Muscle of arm (tissue), 12 donors: ENCODE results near the gene MMEL1. TPM values are rescaled to one million over a fixed set of nuclear protein-coding genes. Genes with fewer than 3 reads are reported as not detected.

Source experiments
- DNase-seq: peaks from one replicate; pipeline ENCODE4 v3.0.0-alpha.2; 2013
- polyA plus RNA-seq, 12 donors: library from polyadenylated mRNA; unstranded; fragments of 120-200 nt; gene quantifications; one replicate each; pipeline ENCODE4 v1.2.1, GENCODE V29; 2013; ENCODE audit not compliant: insufficient read length in 12 of 12

Gene MMEL1
- polyA plus RNA-seq, 12 donors: 0.31 to 1.1 (median 0.46) TPM; not detected in 4

DNA sequence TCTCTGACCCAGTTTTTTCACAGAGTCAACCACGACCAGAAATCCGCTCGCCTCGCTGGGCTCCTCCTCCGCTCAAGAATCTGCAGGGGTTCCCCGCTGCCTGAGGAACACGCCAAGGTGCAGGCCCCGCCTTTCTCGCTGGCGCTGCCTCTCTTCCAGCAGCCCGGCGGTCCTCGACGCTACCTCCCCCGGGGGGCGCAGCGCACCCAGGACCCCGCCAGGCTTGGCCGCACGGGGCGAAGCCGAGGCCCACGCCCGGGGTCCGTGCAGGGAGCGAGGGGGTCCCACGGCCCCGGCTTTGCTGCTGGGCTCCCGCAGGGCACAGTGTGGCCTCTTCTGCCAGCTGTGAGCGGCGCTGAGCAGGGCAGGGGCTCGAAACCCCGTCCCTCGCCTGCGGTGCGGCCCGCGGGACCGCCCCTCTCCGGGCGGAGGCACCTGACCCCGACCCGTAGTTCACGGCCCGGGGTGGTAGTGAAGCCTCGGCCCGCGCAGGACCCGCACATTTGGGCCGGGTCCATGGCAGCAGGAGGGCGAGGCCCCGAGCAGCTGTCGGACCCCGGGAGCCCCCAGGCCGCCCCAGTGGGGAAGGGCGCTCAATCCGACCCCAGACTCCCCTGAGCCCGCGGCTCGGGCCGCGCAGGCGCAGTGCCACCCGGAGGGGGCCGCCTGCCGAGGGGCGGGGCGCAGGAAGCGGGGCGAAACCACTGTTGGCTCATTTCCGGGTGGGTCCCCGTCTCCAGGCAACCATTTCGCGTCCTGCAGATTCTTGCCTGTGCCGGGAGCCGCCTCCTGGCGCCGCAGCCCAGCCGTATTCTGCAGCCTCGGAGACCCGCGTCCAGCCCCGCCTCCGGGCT, 10.0 kb upstream of the MMEL1 start:
- peak; percentile 93 for DNase-seq

DNA sequence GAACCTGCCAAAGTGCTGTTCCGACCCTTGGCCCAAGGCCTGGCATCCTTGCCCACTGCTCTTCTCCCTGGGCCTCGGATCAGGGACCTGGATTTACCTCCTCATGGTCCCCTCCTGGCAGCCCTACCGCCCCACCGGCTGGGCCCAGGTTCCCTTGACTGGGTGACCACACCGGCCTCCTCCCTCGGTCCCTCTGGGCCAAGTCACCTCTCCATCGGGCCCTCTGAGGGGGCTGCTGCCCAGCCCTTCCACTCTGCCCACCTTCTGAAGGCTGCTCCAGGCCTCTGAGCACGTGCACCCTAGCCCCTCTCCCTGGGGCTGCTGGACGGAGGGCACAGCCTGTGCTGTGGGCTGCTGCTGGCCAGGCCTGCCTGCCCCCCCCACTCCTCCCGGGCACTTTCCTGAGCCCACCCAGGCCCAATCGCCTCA, 9.3 kb upstream of the MMEL1 start:
- no peak for DNase-seq

DNA sequence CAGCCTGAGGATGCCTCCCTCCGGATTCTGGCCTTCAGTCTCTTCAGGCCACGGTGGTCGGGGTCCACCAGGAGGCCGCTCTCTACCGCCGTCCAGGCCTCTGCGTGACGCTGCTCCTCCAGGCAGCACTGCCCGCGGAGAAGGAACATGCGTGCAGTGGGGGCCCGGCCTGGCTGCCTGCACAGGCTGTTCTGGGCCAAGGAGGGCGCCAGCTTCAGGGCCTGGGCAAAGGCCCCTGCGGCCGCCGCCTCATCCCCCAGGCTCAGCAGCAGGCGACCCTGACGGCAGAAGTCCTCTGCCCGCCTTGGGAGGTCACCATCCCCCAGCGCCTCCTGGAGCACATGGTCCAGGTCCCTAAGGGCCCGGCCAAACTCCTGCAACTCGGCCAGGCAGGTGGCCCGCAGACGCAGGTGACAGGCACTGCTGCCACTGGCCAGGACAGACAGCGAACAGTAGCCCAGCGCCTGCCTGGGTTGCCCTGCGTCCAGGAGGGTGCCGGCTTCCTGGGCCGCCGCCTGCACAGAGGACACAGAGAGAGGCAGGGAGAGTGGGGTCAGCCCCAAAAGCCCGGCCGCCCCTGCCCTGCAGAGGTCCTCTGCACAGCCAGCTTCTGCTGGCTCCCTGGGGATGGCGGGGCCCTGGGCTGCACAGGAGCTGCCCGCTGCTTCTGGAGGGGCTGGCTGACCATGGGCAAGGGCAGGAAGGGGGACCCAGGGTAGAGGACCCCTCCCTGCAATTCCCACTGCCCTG, 8.7 kb upstream of the MMEL1 start:
- no peak for DNase-seq

DNA sequence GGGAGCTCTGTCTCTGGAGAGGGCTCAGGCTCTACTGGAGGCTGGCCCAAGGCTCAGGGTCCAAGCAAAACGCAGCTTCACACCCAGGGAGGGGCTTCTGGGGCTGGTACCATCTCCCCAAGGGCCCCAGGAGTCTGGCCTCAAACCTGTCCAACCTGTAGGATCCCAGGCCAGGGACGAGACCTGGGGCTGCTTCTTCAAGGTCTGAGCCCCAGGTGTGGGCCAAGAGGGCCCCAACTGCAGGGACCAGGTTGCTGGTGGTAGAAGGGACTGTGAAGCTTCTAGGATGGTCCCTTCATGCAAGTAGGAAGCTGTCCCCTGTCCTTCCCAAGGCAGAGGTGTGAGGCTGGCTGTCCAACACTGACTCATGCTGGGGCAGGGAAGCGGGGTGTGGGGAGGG, 7.8 kb upstream of the MMEL1 start:
- no peak for DNase-seq

DNA sequence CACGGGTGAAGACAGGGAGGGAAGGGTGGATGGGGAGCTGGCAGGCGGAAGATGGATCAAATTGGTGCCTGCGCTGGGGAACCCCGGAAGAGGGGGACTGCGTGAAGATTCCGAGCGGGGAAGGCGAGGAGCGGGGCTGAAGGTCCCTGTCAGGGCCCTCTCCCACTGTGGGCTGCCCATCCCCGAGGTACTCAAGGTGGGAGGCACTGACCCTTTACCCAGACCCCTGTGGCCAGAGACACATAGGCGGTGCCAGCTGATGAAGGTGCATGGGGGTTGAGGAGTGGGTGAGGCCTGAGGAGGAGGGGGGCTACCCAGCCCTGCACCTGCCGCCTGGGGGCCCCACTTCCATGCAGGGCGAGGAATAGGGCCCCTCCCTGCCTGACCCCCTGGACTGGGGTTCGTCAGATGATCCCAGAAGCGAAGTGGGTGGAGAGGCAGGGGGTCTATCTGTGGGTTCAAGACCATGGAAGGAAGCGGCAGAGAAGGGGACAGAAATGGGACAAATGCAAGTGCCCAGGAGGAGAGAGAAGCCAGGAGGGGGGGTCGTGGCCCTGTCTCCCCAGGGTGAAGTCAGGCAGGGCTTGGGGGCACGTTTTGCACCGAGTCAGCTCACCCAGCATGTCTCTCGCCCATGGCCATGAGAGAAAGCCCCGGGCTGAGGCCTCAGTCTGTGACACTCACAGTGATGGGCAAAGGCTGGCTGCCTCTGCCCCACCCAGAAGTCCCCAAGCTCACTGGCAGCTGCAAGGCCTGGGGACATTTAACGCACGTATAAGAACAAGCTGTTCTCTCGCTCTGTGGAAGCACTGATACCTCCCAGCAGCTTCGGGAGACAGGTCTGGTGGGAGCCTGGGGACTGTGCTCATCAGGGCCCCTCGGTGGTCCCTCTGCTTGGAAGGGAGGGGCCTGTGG, 7.0 kb upstream of the MMEL1 start:
- no peak for DNase-seq

DNA sequence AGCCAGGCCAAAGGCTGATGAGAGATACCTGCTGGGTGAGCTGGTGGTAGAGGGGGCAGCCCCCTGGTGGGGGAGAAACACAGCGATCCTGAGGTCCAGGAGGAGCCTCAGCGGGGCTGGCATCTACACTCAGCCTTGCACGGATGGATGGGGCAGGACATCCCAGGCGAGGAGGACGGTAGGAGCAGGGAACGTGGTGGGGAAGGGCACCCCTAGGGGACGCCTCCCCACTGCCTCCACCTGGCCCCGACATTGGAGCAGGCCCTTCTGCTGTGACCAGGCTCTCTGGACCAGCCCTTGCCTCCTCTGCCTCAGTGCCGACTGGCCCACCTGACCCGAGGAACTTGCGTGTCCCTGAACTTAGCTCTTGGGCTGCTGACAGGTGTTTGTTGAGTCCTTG, 6.4 kb upstream of the MMEL1 start:
- no peak for DNase-seq

DNA sequence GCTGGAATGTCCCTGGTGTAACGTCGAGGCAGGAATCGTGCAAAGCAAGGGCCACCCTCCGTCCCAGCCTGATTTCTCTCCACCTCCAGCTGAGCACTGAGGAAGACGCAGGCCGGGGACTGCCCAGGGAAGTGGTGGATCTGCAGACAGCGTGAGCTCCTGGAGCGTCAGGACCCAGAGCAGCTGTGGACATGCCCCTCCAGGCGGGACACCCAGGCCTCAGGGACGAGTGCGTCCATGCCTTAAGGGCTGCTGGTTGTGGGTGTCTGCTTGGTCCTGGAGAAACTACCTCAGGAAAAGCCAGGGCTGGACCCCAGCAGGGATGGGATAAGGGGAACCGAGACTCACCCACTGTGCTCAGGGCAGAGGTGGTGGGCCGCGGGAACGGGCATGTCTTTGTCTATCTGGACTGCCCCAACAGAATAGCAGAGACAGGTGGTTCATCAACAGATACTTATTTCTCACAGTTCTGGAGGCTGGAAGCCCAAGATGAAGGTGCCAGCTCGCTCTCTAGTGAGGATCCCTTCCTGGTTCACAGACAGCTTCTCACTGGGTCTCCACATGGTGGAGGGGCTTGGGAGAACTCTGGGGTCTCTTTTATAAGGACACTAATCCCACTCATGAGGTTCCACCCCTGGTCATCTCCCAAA, 5.8 kb upstream of the MMEL1 start:
- no peak for DNase-seq

DNA sequence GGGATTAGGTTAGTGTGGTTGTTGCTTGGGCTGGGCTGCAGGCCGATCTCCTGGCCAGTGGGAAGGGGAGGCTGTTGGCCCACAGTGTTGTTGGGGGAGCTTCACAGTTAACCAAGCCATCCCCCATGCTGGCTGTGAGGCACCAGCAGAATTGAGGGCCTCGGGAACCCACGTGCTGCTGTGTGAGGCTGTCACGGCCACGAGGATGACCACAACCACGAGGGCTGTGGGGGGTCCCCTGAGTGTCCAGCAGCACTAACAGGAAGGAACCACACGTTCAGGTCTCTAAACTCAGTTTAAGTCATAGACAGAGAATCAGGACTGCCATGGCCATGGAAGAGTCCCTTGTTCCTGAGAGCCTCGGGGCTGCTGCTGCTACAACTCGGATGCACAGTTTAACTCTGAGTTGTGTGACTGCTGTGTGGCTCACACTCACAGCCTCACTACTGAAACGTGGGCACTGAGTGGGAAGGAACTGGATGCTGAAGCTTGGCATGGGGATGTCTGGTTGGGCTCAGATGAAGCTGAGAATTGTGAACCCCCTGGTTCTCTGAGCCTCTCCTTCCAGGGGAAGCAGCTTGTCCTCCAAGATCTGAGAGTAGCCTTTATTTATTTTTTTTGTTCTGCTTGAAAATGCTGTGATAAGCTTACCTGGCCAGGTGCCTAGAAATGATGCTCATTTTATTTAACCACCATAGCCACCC, 4.8 kb upstream of the MMEL1 start:
- no peak for DNase-seq

DNA sequence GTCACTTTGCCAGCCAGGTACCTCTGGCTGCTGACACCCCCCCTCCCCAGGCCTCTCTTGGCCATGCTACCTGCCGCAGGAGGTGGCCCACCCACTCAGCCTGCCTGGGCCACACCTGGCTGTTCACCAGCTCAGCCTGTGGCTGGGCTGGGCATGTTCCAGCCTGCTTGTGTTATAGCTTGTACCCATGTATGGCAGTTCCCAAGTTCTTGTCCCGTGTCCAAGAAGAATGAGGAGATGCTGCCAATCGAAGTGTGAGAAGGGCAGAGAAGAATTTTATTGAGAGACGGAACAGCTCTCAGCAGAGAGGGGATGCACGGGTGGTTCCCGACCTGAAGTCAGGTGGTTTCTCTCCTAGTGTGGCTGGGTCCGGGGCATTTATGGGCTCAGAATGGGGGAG, 3.9 kb upstream of the MMEL1 start:
- no peak for DNase-seq

DNA sequence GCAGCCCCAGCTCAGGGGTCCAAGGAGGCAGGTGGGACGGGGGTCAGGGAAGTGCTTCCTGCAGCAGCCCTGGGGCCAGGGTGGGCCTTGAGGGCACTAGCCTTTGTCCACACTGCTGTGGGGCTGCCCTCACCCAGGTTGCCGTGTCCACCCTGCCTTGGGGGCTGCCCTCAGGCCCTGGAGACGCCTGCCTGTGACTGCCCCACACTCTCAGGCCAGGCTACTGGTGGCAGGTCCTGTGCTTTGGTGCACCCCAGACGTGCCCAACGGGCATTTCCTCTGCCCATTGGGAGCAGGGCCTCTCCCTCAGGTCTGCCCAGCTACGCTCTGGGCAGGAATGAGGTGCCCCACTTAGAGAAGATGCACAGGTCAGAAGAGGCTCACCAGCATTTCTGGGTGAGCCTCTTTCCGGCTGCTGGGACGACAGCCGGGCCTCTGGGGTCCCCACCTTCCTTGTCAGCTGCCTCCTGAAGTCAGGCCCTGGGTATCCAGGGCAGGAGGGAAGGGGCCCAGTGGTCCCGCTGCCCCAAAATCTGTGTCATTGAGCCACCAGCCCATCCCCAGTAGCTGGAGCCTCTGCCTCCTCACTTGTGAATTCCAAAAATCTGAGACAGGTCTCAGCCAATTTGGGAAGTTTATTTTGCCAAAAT, 2.7 kb upstream of the MMEL1 start:
- DNase-seq: no peak

DNA sequence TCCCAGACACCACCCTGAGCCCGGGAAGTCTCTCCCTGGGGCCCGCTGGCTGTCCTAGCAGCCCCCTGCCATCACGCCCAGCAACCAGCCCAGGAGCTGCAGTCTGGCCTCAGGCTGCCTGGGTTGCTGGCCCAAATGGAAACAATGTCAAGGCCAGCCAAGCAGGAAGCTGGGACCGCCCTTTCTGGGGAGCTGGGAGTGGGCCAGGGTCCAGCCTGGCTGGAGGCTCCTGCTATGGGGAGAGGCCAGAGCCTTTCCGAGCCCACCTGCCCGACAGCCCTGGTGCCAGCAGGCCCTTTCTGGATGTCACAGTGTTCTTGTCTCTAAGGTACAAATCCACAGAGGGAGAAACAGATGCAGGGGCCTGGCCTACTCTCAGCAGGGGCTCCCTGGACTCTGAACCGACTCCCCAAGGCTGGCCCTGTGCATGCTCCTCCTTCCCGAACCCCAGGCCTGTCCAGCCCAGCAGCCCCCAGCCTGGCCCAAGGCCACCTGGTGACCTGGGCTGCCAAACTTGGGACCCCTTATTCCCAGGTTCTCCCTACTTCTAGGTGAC, 1.2 kb upstream of the MMEL1 start:
- DNase-seq: peak; percentile 47

DNA sequence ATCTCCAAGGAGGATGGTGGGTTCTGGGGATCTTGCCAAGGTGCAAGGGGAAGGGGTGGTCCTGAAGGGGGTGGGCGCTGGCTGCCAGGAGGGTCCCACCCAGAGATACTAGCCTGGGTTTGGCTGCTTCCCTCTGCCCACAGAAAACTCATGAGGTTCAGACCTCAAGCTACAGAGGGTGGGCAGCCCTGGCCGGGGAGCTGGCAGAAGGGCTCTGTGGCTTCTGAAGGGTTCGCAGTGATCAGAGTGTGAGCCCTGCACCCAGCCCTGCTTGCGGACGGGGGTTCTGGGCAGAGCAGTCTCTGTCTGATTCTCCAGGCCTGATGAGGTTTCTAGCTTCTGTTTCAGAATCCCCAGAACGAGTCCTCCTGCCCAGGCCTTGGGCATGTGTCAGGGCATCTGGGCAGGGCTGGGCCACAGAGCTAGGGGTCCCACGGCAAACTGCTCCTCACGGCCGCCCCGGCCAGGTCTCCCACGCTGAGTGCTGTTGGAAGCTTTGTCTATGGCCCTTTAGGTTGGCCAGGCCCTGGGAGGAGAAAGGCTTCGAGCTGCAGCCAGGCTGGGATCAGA, 635 bp upstream of the MMEL1 start:
- no peak for DNase-seq

DNA sequence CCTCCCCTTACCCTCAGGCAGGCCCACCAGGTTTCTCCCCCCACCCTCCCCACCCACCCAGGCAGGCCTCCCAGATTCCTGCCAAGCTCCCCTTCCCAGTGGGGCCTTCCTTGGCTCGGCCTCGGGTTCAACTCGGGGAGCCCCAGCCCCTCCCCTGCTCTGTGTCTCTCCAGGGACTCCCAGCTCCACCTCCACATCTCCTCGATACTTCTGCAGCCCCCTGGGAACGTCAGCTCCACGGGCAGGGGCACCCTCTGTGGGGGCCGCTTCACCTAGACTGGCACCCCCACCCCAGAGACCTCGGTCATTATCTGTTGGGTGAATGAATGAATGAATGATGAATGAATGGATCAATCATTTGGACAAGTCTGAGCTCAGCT, 775 bp downstream of the MMEL1 start:
- no peak for DNase-seq

DNA sequence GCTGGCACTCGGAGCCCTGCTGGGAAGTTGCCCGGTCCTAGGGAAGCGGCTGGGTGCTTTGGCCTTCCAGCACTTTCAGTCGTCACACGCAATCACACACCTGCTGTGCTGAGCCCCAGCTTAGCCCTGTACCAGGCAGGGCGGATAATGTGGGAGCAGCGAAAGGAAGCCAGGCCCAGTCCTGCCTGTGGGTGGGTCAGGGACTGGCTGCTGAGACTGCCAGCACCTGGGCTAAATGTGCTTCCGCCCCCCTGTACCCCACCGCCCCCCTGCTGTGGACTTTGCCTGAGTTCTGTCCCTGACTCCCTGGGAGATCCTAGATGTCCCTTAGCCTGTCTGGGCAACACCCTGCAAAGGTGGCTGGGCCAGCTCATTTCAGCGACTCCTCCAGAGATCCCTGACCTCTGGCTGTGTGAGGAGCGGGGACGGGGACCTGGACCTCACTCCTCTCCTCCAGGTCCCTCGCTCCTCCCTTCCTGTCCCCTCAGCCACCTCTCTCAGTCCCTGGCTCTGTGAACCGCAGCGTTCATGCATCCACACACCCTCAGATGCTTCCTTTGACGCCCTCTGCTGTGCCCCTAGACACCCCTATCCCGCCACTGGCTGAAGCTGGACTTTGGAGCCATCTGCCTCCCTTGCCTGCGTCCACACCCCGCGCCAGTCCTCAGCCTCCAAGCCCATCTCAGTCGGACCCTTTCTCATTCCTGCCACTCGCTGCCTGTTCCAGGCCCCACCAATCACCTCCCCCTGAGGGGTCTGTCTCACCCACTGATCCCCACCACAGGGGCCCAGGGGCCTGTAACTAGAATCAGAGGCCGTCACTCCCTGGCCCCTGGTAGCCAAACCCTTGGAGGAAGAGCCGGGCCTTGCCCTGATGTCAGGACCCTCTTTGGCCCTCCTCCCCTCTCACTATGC, 1.4 kb downstream of the MMEL1 start:
- DNase-seq: no peak

DNA sequence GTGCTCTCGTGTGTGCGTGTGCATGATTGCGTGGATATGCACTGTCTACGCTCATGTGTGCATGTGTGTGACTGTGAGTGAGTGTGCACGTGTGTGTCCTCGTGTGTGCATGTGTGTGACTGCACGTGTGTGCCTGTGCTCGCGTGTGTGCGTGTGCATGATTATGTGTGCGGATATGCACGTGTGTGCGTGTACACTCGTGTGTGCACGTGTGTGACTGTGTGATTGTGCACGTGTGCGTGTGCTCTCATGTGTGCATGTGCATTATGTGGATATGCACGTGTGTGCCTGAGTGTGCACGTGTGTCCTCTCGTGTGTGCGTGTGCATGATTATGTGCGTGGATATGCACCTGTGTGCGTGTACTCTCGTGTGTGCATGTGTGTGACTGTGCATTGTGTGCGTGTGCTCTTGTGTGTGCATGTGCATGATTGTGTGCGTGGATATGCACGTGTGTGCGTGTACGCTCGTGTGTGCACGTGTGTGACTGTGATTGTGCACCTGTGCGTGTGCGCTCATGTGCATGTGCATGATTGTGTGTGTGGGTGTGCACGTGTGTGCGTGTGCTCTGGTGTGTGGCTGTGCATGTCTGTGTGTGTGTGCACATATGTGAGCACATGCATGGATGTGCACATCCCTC, 2.2 kb downstream of the MMEL1 start:
- no peak for DNase-seq

DNA sequence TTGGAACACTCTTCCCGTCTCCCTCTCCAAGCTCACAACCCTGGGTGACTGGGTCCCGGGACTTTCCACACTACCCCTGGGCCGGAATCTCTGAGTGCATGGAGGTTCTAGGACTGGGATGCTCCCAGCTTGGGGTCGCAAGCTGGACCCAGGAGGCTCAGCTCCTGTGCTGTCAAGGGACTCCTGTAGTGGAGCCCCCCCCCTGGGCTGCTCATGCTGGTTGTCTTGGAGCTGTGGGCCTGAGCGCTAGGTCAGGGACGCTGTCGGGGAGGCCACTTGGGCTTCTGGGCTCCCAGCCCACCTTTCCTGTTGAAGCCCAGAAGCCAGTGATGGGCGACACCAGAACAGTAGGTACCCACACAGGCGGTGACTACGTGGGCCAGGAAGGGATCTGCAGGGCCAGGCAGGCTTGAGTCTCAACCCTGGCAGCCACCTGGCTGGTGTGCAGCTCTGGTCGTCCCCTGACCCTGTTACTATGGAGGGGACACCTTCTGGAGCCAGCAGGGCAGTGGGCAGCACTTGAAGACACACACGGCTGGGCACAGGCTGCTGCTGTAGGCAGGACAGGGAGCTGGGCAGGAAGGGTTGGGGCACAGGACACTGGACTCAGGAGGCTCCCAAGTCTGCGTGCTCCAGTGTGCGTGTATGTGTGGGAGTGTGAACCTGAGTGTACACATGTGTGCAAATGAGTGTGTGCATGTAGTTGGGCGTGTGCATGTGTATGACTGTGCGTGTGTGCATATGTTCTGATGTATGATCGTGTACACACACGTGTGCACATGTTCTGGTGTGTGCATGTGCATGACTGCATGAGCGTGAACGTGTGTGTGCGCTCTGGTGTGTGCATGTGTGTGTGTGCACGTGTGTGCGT, 3.0 kb downstream of the MMEL1 start:
- no peak for DNase-seq
